GM19397 (cell line): ENCODE results near the gene DCBLD1.

Experiments
- ATAC-seq: cut with Tn5 transposase; IDR thresholded peaks from one replicate; pipeline ENCODE4 v1.9.1; 2021; ENCODE audit warnings: mild to moderate bottlenecking, moderate library complexity; ENCODE audit not compliant: unreplicated experiment

DCBLD1 gene

GRCh38 chr6:117555262-117555849, 72.9 kb downstream of the DCBLD1 start:
- ATAC-seq = no peak

DNA sequence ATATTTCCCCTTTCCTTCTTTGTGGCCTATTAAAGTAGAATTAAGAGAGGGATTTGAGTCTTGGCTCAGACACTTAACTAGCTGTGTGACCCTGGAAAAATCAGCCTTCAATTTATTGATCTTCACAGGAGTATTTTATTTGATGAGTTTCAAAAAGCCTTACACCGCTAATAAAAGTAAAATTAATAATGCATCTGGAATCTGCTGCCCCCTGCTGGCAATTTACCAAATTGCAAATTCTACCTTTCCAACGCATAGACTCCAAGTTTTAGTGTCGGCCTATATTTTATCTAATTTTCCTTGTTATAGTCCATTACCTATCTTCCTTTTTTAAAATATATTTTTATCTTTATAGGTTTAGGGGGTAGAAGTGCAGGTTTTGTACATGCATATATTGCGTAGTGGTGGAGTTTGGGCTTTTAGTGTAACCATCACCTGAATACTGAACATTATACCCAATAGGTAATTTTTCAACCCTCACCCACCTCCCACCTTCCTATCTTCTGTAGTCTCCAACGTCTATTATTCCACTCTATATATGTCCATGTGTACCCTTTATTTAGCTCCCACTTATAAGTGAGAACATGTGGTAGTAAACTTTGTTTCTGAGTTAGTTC, 73.5 kb downstream of the DCBLD1 start:
- ATAC-seq = no peak

GRCh38 chr6:117557951-117558350, 75.5 kb downstream of the DCBLD1 start:
- no peak for ATAC-seq

DNA sequence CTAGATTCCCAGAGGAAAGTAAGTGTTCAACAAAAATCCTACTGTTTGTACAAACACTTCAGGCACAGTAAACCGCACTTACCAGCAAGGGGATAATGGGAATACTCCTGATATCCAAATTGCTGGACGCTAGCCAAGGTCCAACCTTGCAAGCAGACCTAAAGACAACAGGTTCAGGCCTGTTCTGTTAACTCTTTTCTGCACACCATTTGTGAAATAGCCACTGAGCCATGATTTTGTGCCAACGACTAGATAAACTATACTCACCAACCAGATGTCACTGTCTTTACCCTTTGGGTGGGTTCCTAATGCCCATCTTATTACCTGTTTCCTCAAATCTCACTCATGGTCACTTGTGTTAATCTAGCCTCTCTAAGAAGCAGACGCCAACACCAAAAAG, 76.3 kb downstream of the DCBLD1 start:
- no peak for ATAC-seq

DNA sequence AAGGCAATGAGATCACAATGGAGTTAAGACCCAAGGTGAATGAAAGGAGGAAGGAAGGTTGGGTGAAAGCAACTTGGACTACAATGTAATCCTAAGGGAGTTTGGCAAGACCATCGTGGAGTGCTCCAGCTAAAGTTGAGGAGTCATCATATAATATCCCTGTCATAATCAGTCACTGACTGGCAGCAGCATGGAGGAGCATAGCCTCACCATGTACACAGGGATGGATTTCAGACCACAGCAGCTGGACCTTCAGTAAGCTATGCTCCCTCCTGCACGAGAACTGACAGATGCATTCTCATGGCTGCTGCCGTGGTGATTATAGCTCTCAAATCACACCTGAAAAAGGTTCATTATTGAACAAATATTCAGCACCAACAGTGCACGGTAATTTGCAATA, 76.8 kb downstream of the DCBLD1 start:
- ATAC-seq = no peak

DNA sequence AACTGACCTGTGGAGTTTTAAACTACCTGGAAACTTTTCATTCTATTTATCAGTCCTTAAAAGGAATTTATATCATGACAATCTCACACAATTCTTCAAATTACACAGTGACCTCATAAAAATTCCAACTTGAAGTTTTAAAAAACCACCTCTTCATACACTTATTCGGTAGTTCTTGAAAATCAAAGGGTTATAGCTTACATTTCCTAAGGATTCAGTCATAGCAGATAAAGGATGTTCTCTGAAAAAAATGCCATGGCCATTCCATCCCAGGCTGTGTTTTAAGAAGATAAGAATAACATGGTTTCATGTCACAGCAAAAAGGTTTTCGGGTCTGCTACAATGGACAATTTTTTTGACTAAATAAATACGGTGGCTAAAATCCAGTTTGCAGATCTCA, 78.7 kb downstream of the DCBLD1 start:
- no peak for ATAC-seq

GRCh38 chr6:117564681-117565080, 82.2 kb downstream of the DCBLD1 start:
- no peak for ATAC-seq

- no peak for ATAC-seq
These were observed 85.8 kb downstream of the DCBLD1 start for GRCh38 chr6:117568247-117568646.

GRCh38 chr6:117568831-117569410, 86.4 kb downstream of the DCBLD1 start:
- ATAC-seq = no peak

GRCh38 chr6:117573006-117573680, 90.7 kb downstream of the DCBLD1 start:
- ATAC-seq = no peak

DNA sequence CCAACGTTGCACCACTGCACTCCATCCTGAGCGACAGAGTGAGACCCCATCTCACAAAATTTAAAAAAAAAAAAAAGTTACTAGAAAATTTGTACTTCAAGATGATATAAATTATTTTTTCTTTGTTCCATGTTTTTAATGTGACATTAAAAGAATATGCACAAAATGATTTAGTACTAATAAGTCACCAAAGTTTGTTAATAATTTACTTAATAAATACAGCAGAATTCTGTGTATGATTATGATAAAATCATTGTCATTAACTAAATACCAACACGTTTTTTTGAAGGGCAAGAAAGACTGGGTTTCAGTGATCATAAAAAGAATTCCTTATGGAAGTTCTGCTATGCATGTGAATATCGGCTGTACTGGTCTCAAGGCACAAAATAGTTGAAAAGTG, 91.7 kb downstream of the DCBLD1 start:
- ATAC-seq = no peak

- no peak for ATAC-seq
These were observed 103.2 kb downstream of the DCBLD1 start for GRCh38 chr6:117585647-117586046.

DNA sequence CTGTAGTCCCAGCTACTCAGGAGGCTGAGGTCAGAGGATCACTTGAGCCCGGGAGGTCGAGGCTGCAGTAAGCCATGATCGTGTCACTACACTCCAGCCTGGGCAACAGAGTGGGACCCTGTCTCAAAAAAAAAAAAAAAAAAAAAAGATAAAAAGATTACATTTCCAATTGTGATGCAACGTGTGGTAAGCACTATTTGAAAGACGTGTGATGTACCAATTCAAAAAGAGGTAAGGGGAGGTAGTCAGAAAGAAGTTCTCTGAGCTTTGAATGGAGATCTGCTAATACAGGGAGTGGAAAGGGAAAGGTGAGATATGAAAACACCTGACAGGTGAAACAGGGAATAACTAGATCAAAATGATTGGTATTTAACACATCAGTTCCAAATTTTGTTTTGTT, 108.0 kb downstream of the DCBLD1 start:
- ATAC-seq = no peak

GRCh38 chr6:117591405-117591804, 108.9 kb downstream of the DCBLD1 start:
- ATAC-seq = no peak

DNA sequence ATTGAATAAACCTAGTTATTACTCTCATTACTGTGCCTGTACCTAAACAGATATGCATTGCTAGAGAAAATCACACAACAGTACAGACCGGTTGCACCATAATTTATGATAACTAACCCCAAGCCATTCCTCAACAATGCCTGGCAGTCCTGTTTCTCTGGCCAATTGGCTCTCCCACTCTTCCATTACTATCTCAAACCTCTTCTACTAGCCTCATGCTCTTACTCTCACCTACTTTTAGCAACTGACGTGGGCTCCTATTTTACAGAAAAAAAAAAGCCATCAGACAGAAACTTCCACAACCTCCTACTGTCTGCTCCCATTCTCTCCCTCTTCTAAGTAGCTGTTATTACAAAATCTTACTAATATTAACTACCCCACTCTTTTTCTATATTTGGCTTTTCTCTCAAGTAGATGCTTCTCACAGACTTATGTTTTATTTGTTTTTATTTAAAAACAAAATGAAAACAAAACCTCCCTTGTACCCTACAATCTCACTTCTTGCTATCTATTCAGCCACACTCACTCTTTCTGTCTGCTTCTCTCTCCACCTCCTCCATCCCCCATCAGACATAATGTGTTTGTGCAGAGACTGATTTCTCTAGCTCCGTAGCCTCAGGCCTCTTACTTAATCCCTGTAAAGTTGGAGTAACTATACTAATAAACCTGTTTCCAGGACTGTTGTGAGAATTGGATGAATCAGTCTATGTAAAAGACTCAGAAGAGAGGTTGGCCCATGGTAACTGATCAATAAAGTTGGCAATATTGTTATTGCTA, 110.7 kb downstream of the DCBLD1 start:
- ATAC-seq = no peak

DNA sequence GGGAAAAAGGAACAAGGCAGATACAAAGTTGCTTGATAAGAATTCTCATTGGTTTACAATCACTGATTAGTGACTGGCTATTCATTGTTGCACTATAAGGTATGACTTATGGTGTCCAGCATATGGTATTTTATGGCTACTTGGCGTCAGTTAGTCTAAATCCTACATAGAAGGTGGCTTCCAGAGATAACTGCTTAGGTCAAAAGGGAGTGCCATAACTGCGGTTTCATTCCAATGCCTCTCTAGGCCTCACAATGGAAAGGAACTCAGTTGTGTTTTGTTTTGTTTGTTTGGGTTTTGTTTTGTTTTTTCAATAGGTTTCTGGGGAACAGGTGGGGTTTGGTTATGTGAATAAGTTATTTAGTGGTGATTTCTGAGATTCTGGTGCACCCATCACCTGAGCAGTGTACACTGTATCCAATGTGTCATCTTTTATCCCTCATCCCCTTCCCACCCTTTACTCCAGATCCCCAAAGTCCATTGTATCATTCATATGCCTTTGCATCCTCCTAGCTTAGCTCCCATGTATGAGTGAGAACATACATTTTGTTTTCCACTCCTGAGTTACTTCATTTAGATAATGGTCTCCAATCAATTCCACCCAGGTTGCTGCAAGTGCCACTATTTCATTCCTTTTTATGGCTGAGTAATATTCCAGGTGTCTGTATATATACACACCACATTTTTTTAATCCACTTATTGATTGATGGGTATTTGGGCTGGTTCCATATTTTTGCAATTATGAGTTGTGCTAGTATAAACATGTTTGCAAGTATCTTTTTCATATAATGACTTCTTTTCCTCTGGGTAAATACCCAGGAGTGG, 112.8 kb downstream of the DCBLD1 start:
- no peak for ATAC-seq

DNA sequence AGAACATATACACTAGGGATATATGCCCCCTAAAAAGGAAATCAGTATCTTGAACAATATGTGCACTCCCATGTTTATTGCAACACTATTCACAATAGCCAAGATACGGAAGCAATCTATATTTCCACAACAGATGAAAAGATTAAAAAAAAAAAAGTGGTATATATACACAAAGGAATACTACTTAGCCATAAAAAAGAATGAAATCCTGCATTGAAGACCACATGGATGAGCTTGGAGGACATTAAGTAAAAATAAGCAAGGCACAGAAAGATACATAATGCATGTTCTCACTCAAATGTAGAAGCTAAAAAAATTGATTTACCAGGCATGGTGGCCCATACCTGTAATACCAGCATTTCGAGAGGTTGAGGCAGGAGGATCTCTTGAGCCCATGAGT, 115.3 kb downstream of the DCBLD1 start:
- no peak for ATAC-seq
